RPMI8226 (cell line): ENCODE data around the gene GJB6.
"Not testable (repeated sequence)": the region's sequence is repeated elsewhere in the genome, so short reads cannot be mapped to it uniquely, and the experiment has no call there.

Source experiments
- DNase-seq: peaks from one replicate; pipeline ENCODE4 v3.0.0-alpha.2; 2015

Gene GJB6

DNA sequence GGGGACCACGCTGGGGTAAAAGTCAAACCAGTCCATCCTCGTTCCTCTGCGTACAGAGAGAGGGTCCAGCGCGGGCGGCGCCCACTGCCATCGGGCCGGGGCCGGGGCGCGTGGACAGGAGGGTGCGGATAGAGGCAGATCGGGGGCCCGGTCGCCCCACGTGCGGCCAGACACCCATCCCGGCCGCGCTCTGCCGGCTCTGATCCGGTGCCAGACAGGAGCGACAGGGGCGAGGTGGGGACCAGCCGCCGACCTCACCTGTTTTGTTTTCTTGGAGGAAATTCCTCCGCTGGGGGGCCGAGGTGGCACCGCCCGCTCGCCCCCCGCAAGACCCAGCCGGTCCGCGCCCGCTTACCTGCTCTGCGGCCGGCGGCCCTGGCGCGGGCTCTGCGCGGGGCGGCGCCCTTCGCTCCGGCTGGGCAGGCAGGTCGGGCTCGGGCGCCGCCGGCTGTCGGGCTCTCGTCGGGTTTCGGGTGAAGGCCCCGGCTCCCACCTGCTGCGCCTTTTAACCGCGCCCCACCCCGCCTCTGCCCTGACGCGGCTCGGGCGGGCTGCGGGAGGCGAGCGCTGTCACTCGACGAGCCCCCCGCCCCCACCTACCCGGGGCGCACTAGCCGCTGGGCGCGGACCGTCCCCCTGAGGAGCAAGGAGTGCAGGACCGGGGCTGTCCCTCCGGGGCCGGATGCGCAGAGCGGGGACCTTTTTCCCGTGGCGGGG, at the start of gene GJB6:
Gene GJB6, minus strand, starts transcription at position 481 of the 717 bp plus-strand sequence. CDS start 8,839 bp downstream, outside the sequence.
- no peak for DNase-seq

DNA sequence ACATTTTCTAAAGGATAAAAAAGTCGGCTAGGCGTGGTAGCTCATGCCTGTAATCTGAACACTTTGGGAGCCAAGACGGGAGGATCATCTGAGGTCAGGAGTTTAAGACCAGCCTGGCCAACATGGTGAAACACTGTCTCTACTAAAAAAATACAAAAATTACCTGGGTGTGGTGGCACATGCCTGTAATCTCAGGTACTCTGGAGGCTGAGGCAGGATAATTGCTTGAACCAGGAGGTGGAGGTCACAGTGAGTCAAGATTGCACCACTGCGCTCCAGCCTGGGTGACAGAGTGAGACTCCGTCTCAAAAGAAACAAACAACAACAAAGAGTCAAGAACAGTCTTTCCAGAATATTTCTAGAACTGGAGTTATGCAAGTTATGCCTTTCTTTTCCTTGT, 44.8 kb upstream of the GJB6 start:
- DNase-seq, result not testable (repeated sequence)

DNA sequence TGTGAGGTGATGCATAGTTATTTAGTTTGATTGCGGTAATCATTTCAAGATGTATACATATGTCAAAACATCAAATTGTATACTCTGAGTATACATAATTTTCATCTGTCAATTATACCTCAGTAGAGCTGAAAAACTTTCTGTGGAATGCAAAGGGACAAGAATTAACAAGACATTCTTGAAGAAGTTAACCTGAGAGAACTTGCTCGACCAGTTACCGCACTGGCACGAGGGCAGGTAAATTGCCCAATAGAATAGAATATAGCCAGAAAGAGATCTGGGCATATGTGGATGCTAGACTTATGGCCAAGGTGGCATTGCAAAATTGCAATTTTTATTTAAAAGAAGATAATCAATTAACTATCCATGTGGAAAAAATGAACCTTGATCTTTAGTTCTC, 42.3 kb upstream of the GJB6 start:
- DNase-seq, result no peak

DNA sequence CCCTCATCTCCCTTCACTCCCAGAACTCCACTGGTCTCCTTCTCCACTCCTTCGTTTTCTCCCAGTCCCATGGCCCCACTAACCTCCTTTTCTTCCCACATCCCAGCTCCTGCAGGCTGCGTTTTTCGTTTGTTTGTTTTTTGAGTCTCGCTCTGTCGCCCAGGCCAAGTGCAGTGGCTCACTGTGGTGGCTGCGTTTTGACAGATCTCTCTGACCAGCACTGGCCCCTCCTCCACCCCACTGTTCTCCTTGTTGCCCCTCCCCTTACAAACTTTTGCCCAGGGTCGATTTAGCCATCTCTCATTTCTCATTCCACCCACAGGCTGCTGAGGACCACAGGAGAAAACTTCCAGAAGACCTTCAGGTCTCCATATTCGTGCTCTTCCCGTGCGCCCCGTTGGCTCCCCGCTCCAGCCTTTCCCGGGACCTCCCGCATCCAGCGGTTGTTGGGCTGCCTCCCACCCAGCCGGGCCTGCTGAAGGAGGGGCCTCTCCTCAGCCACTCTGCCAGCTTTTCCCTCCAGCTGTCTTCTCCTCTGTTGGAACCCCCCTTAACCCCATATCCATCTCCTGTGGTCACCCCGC, 40.6 kb upstream of the GJB6 start:
- DNase-seq, result no peak

DNA sequence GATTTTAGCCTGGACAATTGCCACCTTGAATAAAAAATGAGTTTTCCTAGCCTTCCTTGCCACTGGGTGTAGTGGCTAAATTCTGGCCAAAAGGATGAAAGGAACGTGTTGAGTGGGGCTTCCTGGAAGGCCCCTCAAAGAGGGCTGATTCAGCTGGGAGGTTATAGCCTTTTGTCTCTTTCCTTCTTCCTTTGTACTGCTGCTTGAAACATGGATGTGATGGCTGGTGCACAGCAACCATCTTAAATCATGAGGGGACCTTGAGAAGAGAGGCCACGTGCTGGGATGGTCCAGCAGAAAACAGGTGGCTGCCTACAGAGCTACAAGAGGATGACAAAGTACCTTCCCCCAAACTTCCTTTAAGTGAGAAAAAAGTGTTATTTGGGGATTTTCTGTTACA, 40.0 kb upstream of the GJB6 start:
- no peak for DNase-seq

DNA sequence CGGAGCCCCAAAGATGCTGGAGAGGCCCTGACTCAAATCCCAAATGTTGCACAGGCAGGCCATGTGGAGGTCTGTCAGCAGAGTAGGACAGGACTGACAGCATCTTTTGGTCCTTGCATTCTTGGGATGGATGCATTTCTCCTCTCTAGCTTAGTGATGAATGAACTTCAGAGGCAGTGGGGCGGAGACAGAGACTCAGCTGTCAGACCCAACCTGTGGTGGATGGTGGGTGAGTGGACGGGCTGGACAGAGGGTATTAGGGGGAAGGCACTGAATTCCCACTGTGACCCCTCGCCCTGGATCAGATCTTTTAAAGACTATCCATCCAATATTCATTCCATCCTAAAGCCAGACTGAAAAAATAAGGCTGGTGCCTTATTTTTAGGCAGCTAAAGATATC, 39.3 kb upstream of the GJB6 start:
- no peak for DNase-seq

DNA sequence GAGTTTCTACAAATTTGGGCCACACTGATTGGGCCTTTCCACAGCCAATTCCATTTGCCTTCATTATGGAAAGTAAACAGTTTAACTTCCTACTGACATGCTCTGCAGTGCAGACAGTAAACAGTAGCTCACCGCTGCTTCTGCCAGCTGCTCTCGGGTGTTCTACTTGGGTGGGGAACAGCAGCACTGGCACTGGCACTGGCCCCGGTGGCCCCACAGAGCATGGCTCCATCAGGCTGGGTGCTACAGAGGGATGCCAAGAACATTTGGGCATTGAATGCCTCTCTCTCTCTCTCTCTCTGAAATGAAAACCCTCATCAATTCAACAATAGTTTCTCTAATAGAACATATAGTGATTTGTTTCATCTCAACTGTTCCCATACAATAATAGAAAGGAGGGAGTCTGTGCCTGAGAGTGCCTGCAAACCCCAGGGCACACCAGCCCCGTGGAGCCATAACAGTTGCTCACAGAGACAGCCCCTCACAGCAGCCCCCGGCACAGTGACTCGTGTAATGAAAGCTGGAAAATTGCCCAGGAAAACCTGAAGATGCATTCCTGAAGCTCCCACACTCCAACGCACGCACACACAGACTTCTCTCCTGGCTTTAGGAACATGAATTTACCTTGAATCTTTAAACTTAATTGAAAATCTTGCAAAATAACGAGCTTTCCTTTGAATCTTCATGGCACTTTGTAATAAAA, 38.2 kb upstream of the GJB6 start:
- DNase-seq, result no peak

DNA sequence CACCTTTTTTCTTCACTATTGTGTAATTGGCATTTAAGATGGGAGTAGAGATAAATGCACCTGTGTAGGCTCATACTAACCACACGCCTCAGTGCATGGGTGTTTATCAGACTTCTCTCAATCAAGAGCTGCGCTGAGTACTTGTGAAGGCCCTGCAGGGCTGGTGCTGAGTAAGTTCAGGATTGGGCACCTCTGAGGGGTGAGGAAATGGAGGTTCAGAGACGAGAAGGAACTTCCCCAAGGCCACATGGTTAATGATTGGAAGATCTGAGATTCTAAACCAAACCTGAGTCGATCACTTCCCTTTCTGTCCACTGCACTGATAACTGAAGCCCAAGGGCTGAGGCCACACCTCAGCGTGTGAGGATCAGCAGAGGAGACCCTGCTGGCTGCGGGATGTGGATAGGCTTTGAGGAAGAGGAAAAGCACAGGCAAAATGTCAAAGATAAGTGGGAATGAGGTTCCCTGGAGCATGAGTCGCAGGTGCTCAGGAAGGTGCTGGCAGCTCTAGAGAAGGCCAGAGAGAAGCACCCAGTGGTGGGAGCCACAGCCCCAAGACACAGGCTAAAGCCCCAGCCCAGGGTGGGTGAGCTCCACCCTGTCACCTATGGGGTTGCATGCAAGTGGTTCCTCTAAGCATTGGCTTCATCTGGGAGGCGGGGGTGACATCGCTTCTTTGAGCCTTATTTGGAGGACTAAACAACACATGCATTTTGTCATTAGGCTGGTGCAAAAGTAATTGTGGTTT, 32.3 kb upstream of the GJB6 start:
- DNase-seq, result no peak

DNA sequence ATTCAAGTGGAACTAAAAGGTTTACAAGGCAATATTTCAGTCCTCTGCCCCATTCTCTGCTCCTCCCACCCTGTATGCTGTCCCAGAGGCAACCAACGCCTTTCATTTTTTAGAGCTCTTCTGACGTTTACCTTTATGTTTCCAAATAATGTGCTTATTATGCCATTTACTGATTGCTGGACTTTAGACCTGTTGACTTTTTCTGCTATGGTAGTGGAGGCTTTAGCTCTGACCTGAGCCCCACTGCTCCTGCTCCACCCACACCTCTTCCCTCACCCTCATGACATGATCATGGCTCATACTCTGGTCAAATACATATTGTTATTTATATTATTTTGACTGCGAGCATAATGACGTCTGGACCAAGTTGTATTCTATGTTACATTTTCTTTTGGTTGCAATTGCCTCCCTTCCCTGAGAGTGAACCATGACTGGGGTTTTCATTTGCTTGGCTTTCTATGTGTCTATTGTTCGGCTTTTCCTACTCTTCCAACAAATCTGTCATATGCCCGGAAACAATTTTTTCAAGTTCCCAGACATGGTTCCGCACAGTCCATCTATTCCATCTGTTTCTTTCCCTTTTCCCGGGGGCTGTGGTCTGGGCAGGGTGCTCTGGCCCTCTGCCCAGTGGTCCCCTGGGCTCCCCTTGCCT, 31.4 kb upstream of the GJB6 start:
- no peak for DNase-seq

DNA sequence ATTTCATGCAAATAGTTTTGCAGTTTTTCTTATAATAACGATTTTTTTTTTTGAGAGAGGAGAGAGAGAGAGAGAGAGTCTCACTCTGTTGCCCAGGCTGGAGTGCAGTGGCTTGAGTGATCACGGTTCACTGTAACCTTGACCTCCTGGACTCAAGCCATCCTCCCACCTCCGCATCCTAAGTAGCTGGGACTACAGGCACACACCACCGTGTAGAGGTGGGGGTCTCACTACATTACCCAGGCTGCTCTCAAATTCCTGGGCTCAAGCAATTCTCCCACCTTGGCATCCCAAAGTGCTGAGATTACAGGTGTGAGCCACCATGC, 26.8 kb upstream of the GJB6 start:
- no peak for DNase-seq

DNA sequence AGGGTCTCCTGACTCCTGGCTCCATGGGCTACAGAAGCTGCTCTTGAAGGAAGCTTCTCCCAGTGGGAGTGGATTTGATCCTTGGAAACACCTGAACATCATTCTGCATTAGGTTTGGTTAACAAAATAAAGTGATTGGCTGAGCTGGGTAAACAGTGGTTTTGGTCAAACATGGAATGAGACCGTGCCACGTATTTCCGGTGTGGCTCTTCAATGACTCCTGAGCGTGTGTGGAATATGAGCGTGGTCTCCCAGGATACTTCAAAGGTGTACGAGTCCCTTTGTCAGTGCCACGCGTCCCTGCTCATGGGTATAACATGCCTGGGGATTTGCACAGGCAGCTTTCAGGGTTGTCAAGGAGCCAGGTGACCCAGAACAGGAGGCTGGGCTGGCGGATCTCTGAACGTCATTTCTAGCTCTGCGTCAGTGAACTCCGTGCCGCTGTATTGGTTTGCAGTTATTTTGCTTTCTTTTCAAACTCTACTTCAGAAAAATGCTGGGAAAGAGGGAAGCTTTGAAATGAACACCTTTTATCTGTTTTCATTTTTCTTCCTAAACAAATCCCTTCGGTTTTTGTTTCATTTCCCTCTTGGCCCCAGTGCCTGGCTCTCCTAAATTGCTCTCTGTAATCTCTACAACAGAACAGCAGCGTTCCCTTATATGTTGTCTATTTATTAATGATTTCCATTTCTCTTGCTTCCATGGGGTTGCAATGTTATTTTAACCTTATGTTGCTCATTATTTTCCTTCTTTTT, 26.3 kb upstream of the GJB6 start:
- no peak for DNase-seq

DNA sequence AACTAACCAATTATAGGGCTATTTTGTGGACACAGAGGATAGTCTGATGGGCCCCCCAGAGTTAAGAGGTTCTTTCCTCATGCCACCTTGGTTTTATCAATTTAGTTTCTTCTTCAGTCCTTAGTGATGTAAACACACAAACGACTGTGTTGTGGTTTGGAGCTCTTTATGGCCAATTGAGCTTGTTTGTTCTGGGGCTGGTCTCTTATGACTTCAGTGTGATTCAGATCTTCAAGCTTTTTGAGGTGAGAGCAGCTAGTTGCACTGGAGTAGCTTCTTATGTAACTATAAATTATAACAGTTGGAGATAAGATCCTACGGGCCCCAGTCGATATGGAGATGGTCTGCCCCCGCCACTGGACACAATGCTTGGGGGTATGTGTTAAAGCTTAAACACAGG, 22.0 kb upstream of the GJB6 start:
- no peak for DNase-seq

DNA sequence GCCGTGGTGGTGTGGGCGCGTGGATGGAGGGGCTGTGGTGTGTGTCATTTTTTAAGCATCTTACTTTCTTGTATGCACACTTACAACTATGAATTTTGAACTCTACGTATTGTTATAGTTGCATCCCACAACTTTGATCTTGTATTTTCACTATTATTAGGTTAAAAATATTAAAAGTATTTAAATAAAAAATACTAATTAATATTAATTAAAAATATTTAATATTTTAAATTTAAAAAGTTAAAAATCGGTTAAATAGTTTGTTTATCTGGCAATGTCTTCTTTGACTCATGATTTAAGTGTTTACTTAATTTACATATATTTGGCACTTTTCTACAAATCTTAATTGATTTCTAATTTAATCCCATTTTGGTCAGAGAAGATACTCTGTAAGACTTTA, 17.8 kb upstream of the GJB6 start:
- no peak for DNase-seq

DNA sequence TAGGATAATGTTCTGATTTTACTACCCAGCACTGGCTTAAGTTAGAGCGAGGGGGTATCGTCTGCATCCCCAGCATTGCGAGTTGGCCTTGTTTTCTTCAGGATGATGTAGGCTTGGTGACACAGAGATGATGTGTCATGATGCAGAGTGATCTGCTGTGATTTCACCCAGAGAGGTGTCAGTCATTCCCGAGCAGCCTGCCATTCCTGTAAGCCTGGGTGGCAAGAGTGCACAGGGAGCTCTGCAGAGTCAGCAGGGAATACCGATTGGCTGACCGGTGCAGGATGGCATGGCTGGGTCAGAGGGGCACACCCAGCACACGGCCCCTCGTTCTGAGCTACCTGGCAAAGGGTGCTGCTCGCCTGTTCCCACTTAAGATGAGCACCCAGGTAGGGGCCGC, 15.8 kb upstream of the GJB6 start:
- no peak for DNase-seq

DNA sequence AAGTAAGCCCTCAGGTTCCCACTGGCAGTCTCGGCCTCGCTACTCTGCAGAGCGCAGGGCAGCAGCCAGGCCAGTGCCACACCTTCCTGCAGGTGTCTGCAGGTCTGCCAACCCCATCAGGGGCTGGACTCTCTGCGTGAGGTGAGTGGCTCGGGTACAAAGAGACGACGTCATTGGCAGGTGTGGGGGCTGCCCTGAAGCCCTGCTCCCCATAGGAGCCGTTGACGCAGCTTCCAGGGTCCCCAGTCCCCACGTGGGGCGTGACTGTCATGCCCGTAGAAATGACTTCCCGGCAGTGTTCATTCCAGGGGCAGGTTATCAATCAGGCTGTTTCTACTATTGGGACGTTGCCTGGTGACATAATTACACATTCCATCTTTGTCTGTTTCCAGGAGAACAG, 15.3 kb upstream of the GJB6 start:
- DNase-seq, result no peak

DNA sequence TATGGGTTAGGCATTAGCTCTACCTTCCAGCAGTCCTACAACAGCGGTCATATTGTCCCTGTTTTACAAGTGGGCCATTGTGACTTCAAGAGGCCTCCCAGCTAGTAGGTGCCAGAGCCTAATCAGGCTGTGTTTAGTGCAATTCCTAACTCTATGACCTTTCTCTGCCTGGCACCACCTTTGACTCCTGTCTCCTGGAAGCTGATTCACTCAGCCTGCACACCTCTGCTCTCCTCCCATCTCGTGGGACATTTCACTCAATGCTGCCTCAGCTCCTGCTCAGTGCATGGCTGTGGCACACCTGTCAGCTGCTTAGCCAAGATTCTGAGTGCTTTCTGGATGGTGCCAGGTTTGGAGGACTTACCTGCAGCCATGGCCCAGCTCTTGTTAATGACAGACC, 9.5 kb upstream of the GJB6 start:
- DNase-seq, result no peak

DNA sequence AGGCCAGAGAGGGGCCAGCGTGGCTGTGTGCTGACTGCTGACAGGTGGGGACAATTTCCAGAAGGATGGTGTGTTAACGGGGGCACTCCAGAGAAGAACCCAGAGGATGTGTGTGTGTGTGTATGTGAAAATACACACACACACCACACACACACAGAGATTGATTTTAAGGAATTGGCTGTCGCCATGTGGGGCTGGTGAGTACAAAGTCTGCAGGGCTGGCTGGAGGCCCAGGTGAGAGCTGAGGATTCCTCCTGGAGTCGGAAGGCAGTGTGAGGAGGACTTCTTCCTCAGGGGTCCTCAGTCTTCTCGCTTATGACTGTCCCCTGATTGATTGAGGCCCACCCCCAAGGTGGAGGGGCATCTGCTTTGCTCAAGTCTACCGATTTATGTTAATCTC, 7.6 kb upstream of the GJB6 start:
- DNase-seq, result no peak

DNA sequence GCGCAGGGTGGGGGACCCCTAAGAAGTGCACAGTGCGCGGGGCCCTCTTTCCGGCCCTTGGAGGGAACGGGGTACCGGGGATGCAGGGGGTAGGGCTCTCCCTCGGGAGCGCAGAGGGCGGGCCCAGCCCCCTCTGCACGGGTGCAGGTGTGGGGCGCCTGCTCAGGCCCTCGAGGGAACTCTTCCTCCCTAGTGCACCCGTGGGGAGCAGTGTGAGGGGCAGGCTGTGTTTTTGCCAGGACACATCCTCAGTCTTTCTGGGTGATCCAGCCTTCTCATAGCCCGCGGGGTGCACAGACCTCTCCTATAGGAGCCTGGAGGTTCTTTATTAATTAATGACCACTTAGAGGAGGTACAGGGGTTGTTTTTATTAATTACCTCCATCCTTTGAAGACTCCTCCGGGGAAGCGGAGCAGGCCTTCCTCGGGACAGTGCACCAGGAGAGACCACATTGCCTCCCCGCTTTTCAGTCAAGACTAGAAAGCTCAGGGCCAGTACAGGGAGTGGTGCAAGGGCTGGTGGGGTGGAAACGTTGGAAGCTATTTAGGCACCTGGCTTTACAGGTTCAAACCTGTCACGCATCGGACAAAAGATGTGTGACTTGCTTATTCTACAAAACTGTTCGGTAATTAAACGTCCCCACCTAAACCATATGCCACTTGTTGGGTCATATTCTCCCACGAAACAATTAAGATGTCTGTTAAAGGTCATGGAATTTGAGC, 598 bp upstream of the GJB6 start:
- no peak for DNase-seq

DNA sequence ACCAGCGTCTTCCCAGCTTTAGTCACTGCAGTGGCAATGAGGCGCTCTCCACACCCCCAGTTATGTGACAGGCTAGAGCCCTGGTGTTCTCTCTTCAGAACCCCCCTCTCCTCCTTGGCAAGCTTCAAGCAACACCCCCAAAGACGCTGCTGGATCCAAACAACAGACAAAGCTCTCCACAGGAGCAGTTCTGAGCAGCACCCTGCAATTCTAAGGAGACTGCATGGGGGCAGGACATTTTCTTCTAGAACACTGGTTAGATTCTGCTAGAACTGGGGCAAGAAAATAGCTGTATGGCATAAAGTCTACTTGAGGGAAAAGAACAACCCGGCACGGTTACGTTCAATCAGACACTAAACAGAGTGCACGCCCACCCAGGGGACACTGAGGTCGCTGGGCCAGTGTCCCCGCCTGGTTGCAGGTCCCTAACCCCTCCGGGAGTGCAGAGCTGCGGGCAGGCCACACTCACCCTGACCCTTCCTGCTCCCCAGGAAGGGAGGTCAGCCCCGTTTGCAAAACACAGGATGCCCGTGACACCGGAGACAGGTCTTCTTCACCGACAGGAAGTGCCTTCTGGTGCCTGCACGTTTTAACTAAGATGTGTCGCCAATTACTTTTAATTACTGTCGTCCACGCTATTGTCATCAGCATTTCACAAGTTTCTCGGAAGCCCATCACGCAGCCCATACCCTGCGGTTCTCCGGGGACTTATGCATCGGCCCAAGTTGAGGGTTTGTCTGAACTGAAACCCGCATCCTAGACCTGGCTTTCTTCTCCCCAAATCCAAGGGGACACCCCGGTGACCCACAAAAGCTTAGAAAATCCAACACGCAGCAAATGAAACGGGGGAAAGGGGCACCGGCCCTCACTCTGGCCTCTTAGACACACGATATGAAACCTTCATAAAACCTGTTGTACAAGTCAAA, 943 bp downstream of the GJB6 start:
- DNase-seq, result no peak

DNA sequence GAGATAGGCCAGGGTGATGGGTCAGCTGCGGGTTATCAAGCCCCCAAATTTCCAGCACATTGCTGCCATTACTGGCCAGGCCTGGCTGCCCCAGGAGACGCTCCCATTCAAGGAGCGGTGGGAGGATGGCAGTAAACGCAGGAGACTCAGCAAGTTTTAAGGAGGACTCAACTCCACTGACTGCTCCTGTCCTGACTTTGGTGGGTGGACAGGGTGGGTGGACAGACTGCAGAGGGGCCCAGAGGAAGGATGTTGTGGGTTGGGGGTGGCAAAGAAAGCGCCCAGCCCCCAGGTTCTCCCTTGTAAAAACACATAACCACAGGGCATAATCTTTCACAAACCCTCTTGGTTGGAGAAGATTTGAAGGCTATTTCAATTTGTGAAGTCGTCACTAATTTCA, 4.4 kb downstream of the GJB6 start:
- no peak for DNase-seq

DNA sequence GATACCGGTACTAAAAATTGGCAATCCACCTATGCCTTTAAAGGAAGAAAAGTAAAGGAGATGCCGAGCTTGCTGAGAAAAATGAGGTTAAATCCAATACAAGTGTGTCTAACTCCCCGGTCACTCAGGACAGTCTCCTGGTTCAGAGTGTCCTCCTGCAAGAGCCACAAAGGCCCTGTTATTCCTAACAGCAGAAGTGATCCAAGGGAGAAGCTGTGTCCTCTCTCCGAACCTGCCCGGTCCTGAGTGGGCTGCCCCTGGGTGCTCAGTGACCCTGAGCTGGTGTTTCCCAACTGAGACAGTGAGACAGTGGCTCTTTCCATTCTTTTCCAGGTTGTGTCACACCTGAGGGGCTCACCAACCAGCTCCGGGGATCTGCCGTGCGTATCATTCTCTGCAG, 4.8 kb downstream of the GJB6 start:
- no peak for DNase-seq
